ENCODE data around the gene LRRC63. TPM values are rescaled to one million over a fixed set of nuclear protein-coding genes. Genes with fewer than 3 reads are reported as not detected.
A peak's percentile ranks its signal among the peaks of the same experiment; 100 is the strongest.
"Not testable (repeated sequence)": the region's sequence is repeated elsewhere in the genome, so short reads cannot be mapped to it uniquely, and the experiment has no call there.

Gene LRRC63
- total RNA-seq, 1 experiment from 2014 or later, result not detected

DNA sequence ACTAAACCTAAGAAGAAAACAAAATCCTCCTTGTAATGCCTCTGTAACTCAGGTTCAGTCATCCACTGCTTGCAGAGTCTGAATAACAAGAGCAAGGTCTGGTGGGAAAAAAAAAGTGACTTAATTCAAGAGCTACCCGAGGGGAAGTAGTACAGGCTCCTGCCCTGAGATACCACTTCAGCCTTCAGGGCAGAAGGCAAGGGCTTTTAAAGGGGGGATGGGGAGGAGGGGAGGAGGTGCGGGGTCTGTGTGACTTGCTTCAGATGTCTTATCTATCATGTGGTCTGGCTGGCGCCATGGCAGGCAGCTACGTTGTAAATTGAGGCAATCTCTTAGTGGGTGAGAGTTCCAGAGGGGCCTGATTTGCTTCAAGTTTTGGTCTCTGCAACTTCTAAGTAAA is 66.7 kb downstream of the LRRC63 start:
- Mint-ChIP-seq H3K36me3 (ENCODE audit: insufficient read depth, unreplicated experiment) (no peaks in the 10 kb centered on the region), H3K27me3 (ENCODE audit: insufficient read depth, unreplicated experiment) (no peaks in the 10 kb centered on the region), H3K27ac (ENCODE audit: unreplicated experiment) (peak overlapping the region; percentile 77), H3K9me3 (ENCODE audit: unreplicated experiment) (no peaks in the 10 kb centered on the region), H3K4me1 (ENCODE audit: low read depth, unreplicated experiment) (peaks cover 13% of the 10 kb centered on the region), H3K4me3 (ENCODE audit: unreplicated experiment) (peak overlapping the region; percentile 57)
- Histone ChIP-seq H3K9me3 (no peaks in the 10 kb centered on the region), H3K4me3 (ENCODE audit: low read depth, low read length) (no peak overlapping the region), H3K4me1 (peaks cover 15% of the 10 kb centered on the region), H3K36me3 (ENCODE audit: control insufficient read depth, insufficient read depth, low read length) (no peaks in the 10 kb centered on the region), H3K27me3 (replicated peaks; ENCODE audit: control insufficient read depth, insufficient read depth, low read length) (no peaks in the 10 kb centered on the region)
- ChIA-PET CTCF (no interaction called here), POLR2A (no interaction called here)
- no TSS peak for BruUV-seq (replicated peaks)
- TF ChIP-seq, protein P1, sequence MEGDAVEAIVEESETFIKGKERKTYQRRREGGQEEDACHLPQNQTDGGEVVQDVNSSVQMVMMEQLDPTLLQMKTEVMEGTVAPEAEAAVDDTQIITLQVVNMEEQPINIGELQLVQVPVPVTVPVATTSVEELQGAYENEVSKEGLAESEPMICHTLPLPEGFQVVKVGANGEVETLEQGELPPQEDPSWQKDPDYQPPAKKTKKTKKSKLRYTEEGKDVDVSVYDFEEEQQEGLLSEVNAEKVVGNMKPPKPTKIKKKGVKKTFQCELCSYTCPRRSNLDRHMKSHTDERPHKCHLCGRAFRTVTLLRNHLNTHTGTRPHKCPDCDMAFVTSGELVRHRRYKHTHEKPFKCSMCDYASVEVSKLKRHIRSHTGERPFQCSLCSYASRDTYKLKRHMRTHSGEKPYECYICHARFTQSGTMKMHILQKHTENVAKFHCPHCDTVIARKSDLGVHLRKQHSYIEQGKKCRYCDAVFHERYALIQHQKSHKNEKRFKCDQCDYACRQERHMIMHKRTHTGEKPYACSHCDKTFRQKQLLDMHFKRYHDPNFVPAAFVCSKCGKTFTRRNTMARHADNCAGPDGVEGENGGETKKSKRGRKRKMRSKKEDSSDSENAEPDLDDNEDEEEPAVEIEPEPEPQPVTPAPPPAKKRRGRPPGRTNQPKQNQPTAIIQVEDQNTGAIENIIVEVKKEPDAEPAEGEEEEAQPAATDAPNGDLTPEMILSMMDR (IDR thresholded peaks at IDR 0.05; ENCODE audit: insufficient read depth in 1 of 2, low read depth in 1 of 2, low read length in 1 of 2, severe bottlenecking in 1 of 2, unreplicated experiment in 1 of 2), result no peak
- DNase-seq, result peak; percentile 53 to 89
- intact Hi-C loops (cut with micrococcal nuclease; ENCODE audit: unreplicated experiment), result no loop called here

DNA sequence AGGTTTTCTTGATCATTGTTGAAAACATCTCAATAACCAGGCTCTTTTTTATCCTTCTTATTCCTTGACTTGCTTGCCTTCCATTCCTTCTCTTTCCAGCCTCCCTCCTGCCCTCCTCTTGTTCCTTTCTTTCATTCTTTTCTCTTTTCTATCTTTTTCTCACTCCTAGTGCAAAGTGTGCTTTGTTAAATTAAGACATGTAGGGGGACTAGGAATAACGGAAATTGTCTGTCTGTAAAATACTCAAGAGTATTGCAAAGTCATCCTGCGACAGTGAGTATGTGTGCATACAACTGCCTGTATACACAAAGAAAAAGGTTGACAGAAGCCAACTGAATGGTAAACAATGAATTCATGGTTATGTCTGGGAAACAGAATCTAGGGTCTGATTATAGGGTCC is 70.1 kb downstream of the LRRC63 start:
- H3K9me3 Mint-ChIP-seq (ENCODE audit: unreplicated experiment), result no peaks in the 10 kb centered on the region
- no TSS peak for BruUV-seq (replicated peaks)
- no peak for DNase-seq
- peaks cover 13% of the 10 kb centered on the region for H3K4me1 Mint-ChIP-seq (ENCODE audit: low read depth, unreplicated experiment)
- TF ChIP-seq, protein P1 (IDR thresholded peaks at IDR 0.05; ENCODE audit: insufficient read depth in 1 of 2, low read depth in 1 of 2, low read length in 1 of 2, severe bottlenecking in 1 of 2, unreplicated experiment in 1 of 2), result no peak
- intact Hi-C loops (cut with micrococcal nuclease; ENCODE audit: unreplicated experiment), result no loop called here
- ChIA-PET CTCF (no interaction called here), POLR2A (no interaction called here)
- H3K36me3 Mint-ChIP-seq (ENCODE audit: insufficient read depth, unreplicated experiment), result no peaks in the 10 kb centered on the region
- Histone ChIP-seq H3K27me3 (replicated peaks; ENCODE audit: control insufficient read depth, insufficient read depth, low read length) (no peaks in the 10 kb centered on the region), H3K9me3 (no peaks in the 10 kb centered on the region), H3K4me1 (peaks cover 15% of the 10 kb centered on the region), H3K36me3 (ENCODE audit: control insufficient read depth, insufficient read depth, low read length) (no peaks in the 10 kb centered on the region), H3K4me3 (ENCODE audit: low read depth, low read length) (no peak overlapping the region)
- H3K27me3 Mint-ChIP-seq (ENCODE audit: insufficient read depth, unreplicated experiment), result no peaks in the 10 kb centered on the region
- H3K27ac Mint-ChIP-seq (ENCODE audit: unreplicated experiment), result no peak overlapping the region
- H3K4me3 Mint-ChIP-seq (ENCODE audit: unreplicated experiment), result no peak overlapping the region

DNA sequence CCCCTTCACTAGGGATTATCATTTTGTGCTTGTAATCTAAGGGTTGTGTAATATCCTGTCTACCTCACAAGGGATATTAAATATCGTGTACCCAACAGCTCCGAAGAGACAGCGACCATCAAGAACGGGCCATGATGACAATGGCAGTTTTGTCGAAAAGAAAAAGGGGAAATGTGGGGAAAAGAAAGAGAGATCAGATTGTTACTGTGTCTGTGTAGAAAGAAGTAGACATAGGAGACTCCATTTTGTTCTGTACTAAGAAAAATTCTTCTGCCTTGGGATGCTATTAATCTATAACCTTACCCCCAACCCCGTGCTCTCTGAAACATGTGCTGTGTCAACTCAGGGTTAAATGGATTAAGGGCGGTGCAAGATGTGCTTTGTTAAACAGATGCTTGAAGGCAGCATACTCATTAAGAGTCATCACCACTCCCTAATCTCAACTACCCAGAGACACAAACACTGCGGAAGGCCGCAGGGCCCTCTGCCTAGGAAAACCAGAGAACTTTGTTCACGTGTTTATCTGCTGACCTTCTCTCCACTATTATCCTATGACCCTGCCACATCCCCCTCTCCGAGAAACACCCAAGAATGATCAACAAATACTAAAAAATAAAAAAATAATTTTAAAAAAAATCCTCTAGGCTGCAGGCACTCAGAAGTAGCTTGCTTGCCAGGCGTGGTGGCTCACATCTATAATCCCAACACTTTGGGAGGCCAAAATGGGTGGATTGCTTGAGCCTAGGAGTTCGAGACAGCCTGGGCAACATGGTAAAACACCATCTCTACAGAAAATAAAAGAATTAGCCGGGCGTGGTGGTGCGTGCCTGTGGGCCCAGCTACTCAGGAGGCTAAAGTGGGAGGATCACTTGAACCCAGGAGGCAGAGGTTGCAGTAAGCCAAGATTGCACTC is 72.4 kb downstream of the LRRC63 start:
- H3K36me3 Mint-ChIP-seq (ENCODE audit: insufficient read depth, unreplicated experiment); H3K9me3 ChIP-seq; H3K4me1 Mint-ChIP-seq (ENCODE audit: low read depth, unreplicated experiment); POLR2A ChIA-PET; H3K4me3 ChIP-seq (ENCODE audit: low read depth, low read length); H3K36me3 ChIP-seq (ENCODE audit: control insufficient read depth, insufficient read depth, low read length); H3K27ac Mint-ChIP-seq (ENCODE audit: unreplicated experiment); H3K27me3 Mint-ChIP-seq (ENCODE audit: insufficient read depth, unreplicated experiment); intact Hi-C loops (cut with micrococcal nuclease; ENCODE audit: unreplicated experiment); H3K9me3 Mint-ChIP-seq (ENCODE audit: unreplicated experiment); H3K4me1 ChIP-seq; DNase-seq; H3K4me3 Mint-ChIP-seq (ENCODE audit: unreplicated experiment); BruUV-seq (replicated peaks); CTCF ChIA-PET; H3K27me3 ChIP-seq (replicated peaks; ENCODE audit: control insufficient read depth, insufficient read depth, low read length): not testable (repeated sequence)

All from Caco-2 (cell line).